Esophagus muscularis mucosa (tissue), 4 donors: Measurements from ENCODE around the gene ZNF524. TPM values are rescaled to one million over a fixed set of nuclear protein-coding genes. Genes with fewer than 3 reads are reported as not detected.

Experiments
- DNase-seq: peaks from one replicate; pipeline ENCODE4 v3.0.0-alpha.2; 2017; ENCODE audit errors: extremely low spot score
- H3K27ac ChIP-seq, 4 donors: fragments of 200-600 bp; sonication (generic); replicated peaks in 1 of 4; 1 replicate in 3 of 4; 2 replicates in 1 of 4; pipeline ENCODE4 v1.5.1; 2016 to 2019; ENCODE audit warnings: mild to moderate bottlenecking in 1 of 4
- H3K27me3 ChIP-seq, 4 donors: fragments of 200-600 bp; sonication (generic); one replicate each; pipeline versions ENCODE4 v1.5.1 to v1.6.0; 2016 to 2019
- H3K36me3 ChIP-seq, 4 donors: fragments of 200-600 bp; sonication (generic); one replicate each; pipeline ENCODE4 v1.5.1; 2016 to 2019
- H3K4me1 ChIP-seq, 4 donors: fragments of 200-600 bp; sonication (generic); one replicate each; pipeline ENCODE4 v1.5.1; 2016 to 2019
- H3K4me3 ChIP-seq, 4 donors: fragments of 200-600 bp; sonication (generic); 1 replicate in 2 of 4; 2 replicates in 2 of 4; pipeline ENCODE4 v1.5.1; 2016 to 2019; ENCODE audit warnings: mild to moderate bottlenecking in 4 of 4, moderate library complexity in 1 of 4
- H3K9me3 ChIP-seq, 4 donors: fragments of 200-600 bp; sonication (generic); 1 replicate in 3 of 4; 2 replicates in 1 of 4; pipeline ENCODE4 v1.5.1; 2016 to 2019
- CTCF ChIP-seq, 3 experiments: fragments of 200-600 bp in 2 of 3; fragments of 450-650 bp in 1 of 3; sonication (generic) in 2 of 3; IDR thresholded peaks; one replicate each; pipeline ENCODE4 v1.5.1; 2017 to 2019; ENCODE audit warnings: antibody characterized with exemption in 3 of 3, mild to moderate bottlenecking in 2 of 3, moderate library complexity in 1 of 3
- EP300 ChIP-seq: sonication (generic); formaldehyde crosslinking; IDR thresholded peaks from one replicate; pipeline ENCODE4 v1.6.1; 2017; ENCODE audit warnings: antibody characterized with exemption
- POLR2A ChIP-seq: fragments of 450-650 bp; IDR thresholded peaks from one replicate; pipeline ENCODE4 v1.6.1; 2017; ENCODE audit warnings: antibody characterized with exemption, moderate library complexity, mild to moderate bottlenecking, low read depth
- POLR2AphosphoS5 ChIP-seq, 2 donors: sonication (generic); formaldehyde crosslinking; IDR thresholded peaks; one replicate each; pipeline ENCODE4 v1.6.1; 2017; ENCODE audit warnings: antibody characterized with exemption in 2 of 2
- WGBS: methylation state at CpG from one replicate; pipeline ENCODE4 v1.1.5; 2018; 5-methylcytosine and 5-hydroxymethylcytosine counted together
- intact Hi-C: fragments of 100-400 bp; cut with DNase I; formaldehyde crosslinking; loops from one replicate; pipeline ENCODE4 v1.15.1; 2023
- total RNA-seq, 4 donors: library from RNA; depleted of rRNA; stranded (reverse); fragments of >200 nt; gene quantifications; one replicate each; pipeline versions ENCODE4 v1.1.0 to v1.2.1, GENCODE V29; 2016

Gene ZNF524
- total RNA-seq, result 10 to 100 TPM; 20.5 to 36.2 (median 27.9) TPM

GRCh38 chr19:55599842-55600661, at the start of gene ZNF524:
ZNF524 (plus strand) TSS chr19:55600288; CDS start chr19:55602113, 1,825 bp downstream.
- H3K27ac ChIP-seq, result peak within 1 kb of the TSS; percentile 95 to 98 (median 96)
- intact Hi-C loops, result no loop called here
- peak within 1 kb of the TSS; percentile 72 to 87 (median 84) for H3K4me3 ChIP-seq
- H3K9me3 ChIP-seq, result no peaks in the 10 kb centered on the region
- WGBS, result under 1% methylated on average over 64 of the region's 97 CpGs
- DNase-seq, result peak; percentile 98
- peaks cover 9 to 35% (median 29%) of the 10 kb centered on the region in 4 donors for H3K36me3 ChIP-seq
- peaks cover 20 to 49% (median 32%) of the 10 kb centered on the region in 4 donors for H3K4me1 ChIP-seq
- H3K27me3 ChIP-seq, result no peaks in the 10 kb centered on the region
- TF ChIP-seq EP300, result no peak
- TF ChIP-seq POLR2AphosphoS5 (IDR thresholded peaks at IDR 0.05), result peak in 1 of 2 donors; percentile 41

- no peak for DNase-seq
- TF ChIP-seq POLR2AphosphoS5 (IDR thresholded peaks at IDR 0.05), result no peak
- Histone ChIP-seq H3K4me1 (peaks cover 23 to 32% (median 30%) of the 10 kb centered on the region in 4 donors), H3K27me3 (peaks cover 0 to 89% (median 9%) of the 10 kb centered on the region in 4 donors), H3K27ac (no peak overlapping the region), H3K36me3 (no peaks in the 10 kb centered on the region), H3K4me3 (no peak overlapping the region), H3K9me3 (no peaks in the 10 kb centered on the region)
- intact Hi-C loops, result no loop called here
- 63% methylated on average over 7 of the region's 7 CpGs for WGBS
Measured at GRCh38 chr19:55550321-55550650, 49.8 kb upstream of the ZNF524 start.

GRCh38 chr19:55552206-55552605, 47.9 kb upstream of the ZNF524 start:
- no peak overlapping the region for H3K27ac ChIP-seq
- no peaks in the 10 kb centered on the region for H3K36me3 ChIP-seq
- no peak for TF ChIP-seq POLR2A
- TF ChIP-seq CTCF (IDR thresholded peaks at IDR 0.05), result no peak
- TF ChIP-seq EP300, result no peak
- TF ChIP-seq POLR2AphosphoS5 (IDR thresholded peaks at IDR 0.05), result no peak
- intact Hi-C loops, result no loop called here
- H3K4me1 ChIP-seq, result peaks cover 4 to 13% (median 11%) of the 10 kb centered on the region in 4 donors
- WGBS, result 76% methylated on average over 5 of the region's 5 CpGs
- no peak overlapping the region for H3K4me3 ChIP-seq
- peaks cover 0 to 72% (median 9%) of the 10 kb centered on the region in 4 donors for H3K27me3 ChIP-seq
- H3K9me3 ChIP-seq, result no peaks in the 10 kb centered on the region
- DNase-seq, result no peak

- Histone ChIP-seq H3K4me1 (peaks cover under 1 to 10% (median 8%) of the 10 kb centered on the region in 4 donors), H3K9me3 (no peaks in the 10 kb centered on the region), H3K27me3 (peaks cover 0 to 67% (median 9%) of the 10 kb centered on the region in 4 donors), H3K36me3 (no peaks in the 10 kb centered on the region), H3K4me3 (no peak overlapping the region), H3K27ac (no peak overlapping the region)
- TF ChIP-seq POLR2A (no peak), CTCF (IDR thresholded peaks at IDR 0.05) (no peak), EP300 (no peak)
- WGBS, result 67% methylated on average over 13 of the region's 13 CpGs
- intact Hi-C loops, result no loop called here
- no peak for DNase-seq
Measured at GRCh38 chr19:55552620-55553019, 47.5 kb upstream of the ZNF524 start.

- Histone ChIP-seq H3K27me3 (peaks cover 0 to 59% (median 9%) of the 10 kb centered on the region in 4 donors), H3K36me3 (no peaks in the 10 kb centered on the region), H3K9me3 (no peaks in the 10 kb centered on the region), H3K27ac (no peak overlapping the region), H3K4me3 (no peak overlapping the region), H3K4me1 (peaks cover 0 to 10% (median 6%) of the 10 kb centered on the region in 4 donors)
- intact Hi-C loops, result no loop called here
- 66% methylated on average over 13 of the region's 13 CpGs for WGBS
- DNase-seq, result no peak
- TF ChIP-seq POLR2AphosphoS5 (IDR thresholded peaks at IDR 0.05) (no peak), CTCF (IDR thresholded peaks at IDR 0.05) (no peak), EP300 (no peak)
Measured at GRCh38 chr19:55553217-55554182, 46.6 kb upstream of the ZNF524 start.
